HepG2 (cell line): Measurements from ENCODE around the gene TMEM134. TPM values are rescaled to one million over a fixed set of nuclear protein-coding genes. Genes with fewer than 3 reads are reported as not detected.
A peak's percentile ranks its signal among the peaks of the same experiment; 100 is the strongest.

Source experiments
- BRCA1 ChIP-seq: sonication (generic); formaldehyde crosslinking; IDR thresholded peaks from 2 replicates; pipeline ENCODE4 v1.4.0; 2020; ENCODE audit warnings: missing genetic modification reagents
- CENPT ChIP-seq: sonication (generic); formaldehyde crosslinking; IDR thresholded peaks from 2 replicates; pipeline ENCODE4 v1.8.0; 2022; ENCODE audit warnings: low read depth, mild to moderate bottlenecking, moderate library complexity, missing genetic modification reagents
- SOX13 ChIP-seq, 3 experiments: fragments of 450-650 bp in 1 of 3; sonication (generic) in 1 of 3; formaldehyde crosslinking in 1 of 3; IDR thresholded peaks in 2 of 3; conservative IDR thresholded peaks in 1 of 3; 2 replicates each; pipeline versions ENCODE4 v1.5.0 to v1.6.1; 2016 to 2020; ENCODE audit warnings: antibody characterized with exemption in 1 of 3, mild to moderate bottlenecking in 1 of 3, missing compliant biosample characterization in 1 of 3, missing genetic modification reagents in 1 of 3, moderate library complexity in 1 of 3
- TCF12 ChIP-seq, 2 experiments: fragments of 450-650 bp in 1 of 2; sonication (generic) in 1 of 2; formaldehyde crosslinking in 1 of 2; IDR thresholded peaks; 2 replicates each; pipeline versions ENCODE4 v1.6.1 to v1.8.0; 2017 to 2022; ENCODE audit warnings: antibody characterized with exemption in 1 of 2, mild to moderate bottlenecking in 1 of 2, missing genetic modification reagents in 1 of 2, moderate library complexity in 1 of 2
- TERF1 ChIP-seq: sonication (generic); formaldehyde crosslinking; IDR thresholded peaks from 2 replicates; pipeline ENCODE4 v1.8.0; 2022; ENCODE audit warnings: mild to moderate bottlenecking, missing genetic modification reagents, moderate library complexity
- ZFP36L2 ChIP-seq: sonication (generic); formaldehyde crosslinking; IDR thresholded peaks from 2 replicates; pipeline ENCODE4 v1.4.0; 2020; ENCODE audit warnings: missing genetic modification reagents
- ZFP41 ChIP-seq: sonication (generic); formaldehyde crosslinking; IDR thresholded peaks from 2 replicates; pipeline ENCODE4 v1.4.0; 2020; ENCODE audit warnings: mild to moderate bottlenecking, missing genetic modification reagents, borderline replicate concordance
- ZKSCAN1 ChIP-seq: fragments of 150-350 bp; IDR thresholded peaks from 2 replicates; pipeline ENCODE4 v1.6.1; 2014; ENCODE audit warnings: low read length
- ZNF234 ChIP-seq: sonication (generic); formaldehyde crosslinking; conservative IDR thresholded peaks from 2 replicates; pipeline ENCODE4 v1.5.1; 2020; ENCODE audit warnings: mild to moderate bottlenecking, missing genetic modification reagents
- ZNF34 ChIP-seq: sonication (generic); formaldehyde crosslinking; IDR thresholded peaks from 2 replicates; pipeline ENCODE4 v1.4.0; 2020; ENCODE audit warnings: mild to moderate bottlenecking, missing genetic modification reagents, borderline replicate concordance
- ZNF749 ChIP-seq: sonication (generic); formaldehyde crosslinking; IDR thresholded peaks from 2 replicates; pipeline ENCODE4 v1.8.0; 2022; ENCODE audit warnings: mild to moderate bottlenecking, missing genetic modification reagents, moderate library complexity, borderline replicate concordance
- ZNF850 ChIP-seq: sonication (generic); formaldehyde crosslinking; conservative IDR thresholded peaks from 2 replicates; pipeline ENCODE4 v1.9.0; 2021; ENCODE audit warnings: mild to moderate bottlenecking, missing genetic modification reagents
- ZNF883 ChIP-seq: sonication (generic); formaldehyde crosslinking; IDR thresholded peaks from 2 replicates; pipeline ENCODE4 v1.5.1; 2020; ENCODE audit warnings: mild to moderate bottlenecking, missing genetic modification reagents; ENCODE audit errors: not compliant biosample characterization
- polyA plus RNA-seq, 8 experiments: library from polyadenylated mRNA; depleted of rRNA in 3 of 8; stranded (reverse) in 7 of 8; unstranded in 1 of 8; fragments of >200 nt; fragmentation: Illumina TruSeq in 4 of 8; extraction: Trizol in 4 of 8; gene quantifications; 2 replicates each; pipeline versions ENCODE4 v1.2.1 to v1.2.3, GENCODE V29; 2011 to 2016; ENCODE audit warnings: low read depth in 4 of 8, missing spikeins in 1 of 8, mixed read lengths in 1 of 8; ENCODE audit not compliant: insufficient read depth in 1 of 8
- total RNA-seq, 5 experiments: library from RNA; depleted of rRNA; stranded (reverse); fragments of >200 nt; fragmentation: Illumina TruSeq; extraction: Trizol; gene quantifications; 2 replicates each; pipeline ENCODE4 v1.2.3, GENCODE V29; 2016; ENCODE audit warnings: low read depth in 1 of 5
- TF ChIP-seq, protein P1 (sequence below): sonication (generic); formaldehyde crosslinking; IDR thresholded peaks from 2 replicates; pipeline ENCODE4 v1.4.0; 2020; ENCODE audit warnings: mild to moderate bottlenecking, missing genetic modification reagents
- TF ChIP-seq, protein P2 (sequence below): sonication (generic); formaldehyde crosslinking; IDR thresholded peaks from 2 replicates; pipeline ENCODE4 v1.8.0; 2022; ENCODE audit warnings: missing genetic modification reagents, mild to moderate bottlenecking, moderate library complexity, borderline replicate concordance
- TF ChIP-seq, protein P3 (sequence below): sonication (generic); formaldehyde crosslinking; IDR thresholded peaks from 2 replicates; pipeline ENCODE4 v1.8.0; 2022; ENCODE audit warnings: mild to moderate bottlenecking, missing genetic modification reagents
- TF ChIP-seq, protein P4 (sequence below): sonication (generic); formaldehyde crosslinking; conservative IDR thresholded peaks from 2 replicates; pipeline ENCODE4 v1.8.0; 2022; ENCODE audit warnings: low read depth, missing genetic modification reagents

TMEM134 gene
- total and polyA plus RNA-seq, 2 of the 13 experiments (the other 11 are each of a cell fraction or from before 2014, with no cell fraction given) = 6.9 to 26.9 TPM

DNA sequence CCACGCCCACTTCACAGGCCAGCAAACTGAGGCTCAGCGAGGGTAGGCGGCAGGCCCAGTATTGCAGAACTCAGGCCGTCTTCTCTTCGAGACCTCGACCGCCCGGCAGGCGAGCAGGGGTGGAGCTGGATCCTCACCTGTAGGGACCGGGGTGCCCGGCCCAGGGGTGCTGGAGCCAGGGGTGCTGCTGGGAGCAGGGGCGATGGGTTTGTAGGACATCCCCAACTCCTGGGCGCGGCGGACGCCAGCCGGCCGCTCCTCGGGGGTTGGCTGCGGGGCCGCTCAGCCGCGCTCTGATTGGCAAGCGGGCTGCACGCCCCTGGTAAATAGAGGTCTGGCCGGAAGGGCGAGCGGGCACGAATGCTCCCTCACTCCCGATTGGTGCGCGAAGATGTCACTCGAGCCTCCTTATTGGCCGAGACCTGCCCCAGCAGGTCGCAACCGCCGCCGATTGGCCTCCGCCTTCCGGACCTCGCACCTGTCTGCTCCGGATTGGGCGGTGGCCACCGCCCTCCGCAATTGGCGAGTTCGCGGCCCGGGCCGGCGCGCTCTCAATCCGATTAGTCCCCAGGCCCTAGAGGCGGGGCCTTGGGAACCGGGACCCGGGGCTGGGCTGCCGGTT is 38.9 kb upstream of the TMEM134 start, which contains the start of gene CDK2AP2 (continued):
- TF ChIP-seq ZNF850 (CRISPR knock-in tag) (no peak), ZNF883 (CRISPR knock-in tag) (peak; percentile 27), ZNF34 (peak; percentile 71), ZNF234 (no peak), ZFP41 (no peak; the same call in 1 of the 2 replicates), ZFP36L2 (CRISPR knock-in tag) (no peak), TCF12 (IDR thresholded peaks at IDR 0.05) (no peak), TCF12 (CRISPR knock-in tag; IDR thresholded peaks at IDR 0.05) (no peak), ZKSCAN1 (no peak), ZNF749 (CRISPR knock-in tag) (no peak), TERF1 (CRISPR knock-in tag) (no peak), CENPT (CRISPR knock-in tag) (0 out of 2 replicates have a peak, but pooled peaks have one; percentile 52), BRCA1 (CRISPR knock-in tag) (peak; percentile 15; the same call in 1 of the 2 replicates), SOX13 (IDR thresholded peaks at IDR 0.05) (no peak), SOX13 (CRISPR knock-in tag; conservative IDR thresholded peaks at IDR 0.05 in 1 of 2, IDR thresholded peaks at IDR 0.05 in 1 of 2) (no peak)
- TF ChIP-seq, protein P1, sequence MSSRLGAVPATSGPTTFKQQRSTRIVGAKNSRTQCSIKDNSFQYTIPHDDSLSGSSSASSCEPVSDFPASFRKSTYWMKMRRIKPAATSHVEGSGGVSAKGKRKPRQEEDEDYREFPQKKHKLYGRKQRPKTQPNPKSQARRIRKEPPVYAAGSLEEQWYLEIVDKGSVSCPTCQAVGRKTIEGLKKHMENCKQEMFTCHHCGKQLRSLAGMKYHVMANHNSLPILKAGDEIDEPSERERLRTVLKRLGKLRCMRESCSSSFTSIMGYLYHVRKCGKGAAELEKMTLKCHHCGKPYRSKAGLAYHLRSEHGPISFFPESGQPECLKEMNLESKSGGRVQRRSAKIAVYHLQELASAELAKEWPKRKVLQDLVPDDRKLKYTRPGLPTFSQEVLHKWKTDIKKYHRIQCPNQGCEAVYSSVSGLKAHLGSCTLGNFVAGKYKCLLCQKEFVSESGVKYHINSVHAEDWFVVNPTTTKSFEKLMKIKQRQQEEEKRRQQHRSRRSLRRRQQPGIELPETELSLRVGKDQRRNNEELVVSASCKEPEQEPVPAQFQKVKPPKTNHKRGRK (CRISPR knock-in tag) = no peak
- TF ChIP-seq, protein P2, sequence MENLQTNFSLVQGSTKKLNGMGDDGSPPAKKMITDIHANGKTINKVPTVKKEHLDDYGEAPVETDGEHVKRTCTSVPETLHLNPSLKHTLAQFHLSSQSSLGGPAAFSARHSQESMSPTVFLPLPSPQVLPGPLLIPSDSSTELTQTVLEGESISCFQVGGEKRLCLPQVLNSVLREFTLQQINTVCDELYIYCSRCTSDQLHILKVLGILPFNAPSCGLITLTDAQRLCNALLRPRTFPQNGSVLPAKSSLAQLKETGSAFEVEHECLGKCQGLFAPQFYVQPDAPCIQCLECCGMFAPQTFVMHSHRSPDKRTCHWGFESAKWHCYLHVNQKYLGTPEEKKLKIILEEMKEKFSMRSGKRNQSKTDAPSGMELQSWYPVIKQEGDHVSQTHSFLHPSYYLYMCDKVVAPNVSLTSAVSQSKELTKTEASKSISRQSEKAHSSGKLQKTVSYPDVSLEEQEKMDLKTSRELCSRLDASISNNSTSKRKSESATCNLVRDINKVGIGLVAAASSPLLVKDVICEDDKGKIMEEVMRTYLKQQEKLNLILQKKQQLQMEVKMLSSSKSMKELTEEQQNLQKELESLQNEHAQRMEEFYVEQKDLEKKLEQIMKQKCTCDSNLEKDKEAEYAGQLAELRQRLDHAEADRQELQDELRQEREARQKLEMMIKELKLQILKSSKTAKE (CRISPR knock-in tag) = no peak
- TF ChIP-seq, protein P3, sequence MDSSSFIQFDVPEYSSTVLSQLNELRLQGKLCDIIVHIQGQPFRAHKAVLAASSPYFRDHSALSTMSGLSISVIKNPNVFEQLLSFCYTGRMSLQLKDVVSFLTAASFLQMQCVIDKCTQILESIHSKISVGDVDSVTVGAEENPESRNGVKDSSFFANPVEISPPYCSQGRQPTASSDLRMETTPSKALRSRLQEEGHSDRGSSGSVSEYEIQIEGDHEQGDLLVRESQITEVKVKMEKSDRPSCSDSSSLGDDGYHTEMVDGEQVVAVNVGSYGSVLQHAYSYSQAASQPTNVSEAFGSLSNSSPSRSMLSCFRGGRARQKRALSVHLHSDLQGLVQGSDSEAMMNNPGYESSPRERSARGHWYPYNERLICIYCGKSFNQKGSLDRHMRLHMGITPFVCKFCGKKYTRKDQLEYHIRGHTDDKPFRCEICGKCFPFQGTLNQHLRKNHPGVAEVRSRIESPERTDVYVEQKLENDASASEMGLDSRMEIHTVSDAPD = no peak
- TF ChIP-seq, protein P4, sequence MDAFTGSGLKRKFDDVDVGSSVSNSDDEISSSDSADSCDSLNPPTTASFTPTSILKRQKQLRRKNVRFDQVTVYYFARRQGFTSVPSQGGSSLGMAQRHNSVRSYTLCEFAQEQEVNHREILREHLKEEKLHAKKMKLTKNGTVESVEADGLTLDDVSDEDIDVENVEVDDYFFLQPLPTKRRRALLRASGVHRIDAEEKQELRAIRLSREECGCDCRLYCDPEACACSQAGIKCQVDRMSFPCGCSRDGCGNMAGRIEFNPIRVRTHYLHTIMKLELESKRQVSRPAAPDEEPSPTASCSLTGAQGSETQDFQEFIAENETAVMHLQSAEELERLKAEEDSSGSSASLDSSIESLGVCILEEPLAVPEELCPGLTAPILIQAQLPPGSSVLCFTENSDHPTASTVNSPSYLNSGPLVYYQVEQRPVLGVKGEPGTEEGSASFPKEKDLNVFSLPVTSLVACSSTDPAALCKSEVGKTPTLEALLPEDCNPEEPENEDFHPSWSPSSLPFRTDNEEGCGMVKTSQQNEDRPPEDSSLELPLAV (CRISPR knock-in tag) = no peak
